ENCODE data around the gene DYRK3. TPM values are rescaled to one million over a fixed set of nuclear protein-coding genes. Genes with fewer than 3 reads are reported as not detected.
A peak's percentile ranks its signal among the peaks of the same experiment; 100 is the strongest.

The DYRK3 gene
- total and polyA plus RNA-seq, 2 of the 8 experiments (the other 6 are each of a cell fraction or from before 2014, with no cell fraction given): 2.1 to 8.5 TPM

DNA sequence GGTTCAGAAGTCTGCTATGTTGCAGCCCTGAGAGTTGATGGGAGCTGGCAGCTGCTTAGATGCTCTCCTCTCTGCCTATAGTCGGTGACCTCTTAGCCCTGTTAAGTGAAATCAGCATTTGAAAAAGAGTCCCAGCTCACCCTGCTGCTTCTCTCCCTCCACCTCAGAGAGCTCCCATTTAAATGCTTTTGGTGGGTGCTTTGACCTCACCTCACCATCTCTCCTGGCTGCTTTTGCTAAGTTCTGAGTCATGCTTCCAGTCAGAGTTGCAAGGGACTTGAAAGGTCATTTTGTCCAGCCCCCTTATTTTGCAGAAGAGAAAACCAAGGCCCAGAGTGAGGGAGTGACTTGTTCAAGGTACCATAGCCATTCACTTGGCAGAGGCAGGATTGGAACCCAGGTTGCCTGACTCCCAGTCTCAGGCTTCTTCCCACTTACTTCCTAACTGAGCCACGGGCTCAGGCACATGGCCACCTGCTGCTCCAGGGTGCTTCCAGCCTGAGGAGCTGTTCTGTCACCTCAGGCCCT lies 52.6 kb downstream of the DYRK3 start (continued):
- TF ChIP-seq GTF2F1 (IDR thresholded peaks at IDR 0.05; ENCODE audit: borderline replicate concordance, low read depth, low read length) (no peak), HDAC2 (IDR thresholded peaks at IDR 0.05; ENCODE audit: borderline replicate concordance in 1 of 2, low read depth in 2 of 2, low read length in 2 of 2) (peak; percentile 30 to 86; a peak in 1 of 4 replicates), POLR2A (IDR thresholded peaks at IDR 0.05; ENCODE audit: control extremely low read depth in 1 of 2, low read depth in 2 of 2, low read length in 2 of 2) (peak in 1 of 2 experiments; percentile 56; a peak in 1 of 3 replicates), ZNF274 (IDR thresholded peaks at IDR 0.05; ENCODE audit: borderline replicate concordance, extremely low read depth, low read length) (no peak), SRF (IDR thresholded peaks at IDR 0.05; ENCODE audit: low read depth, low read length) (no peak), RXRA (IDR thresholded peaks at IDR 0.05; ENCODE audit: insufficient read depth, low read depth, low read length) (peak; percentile 84; the same call in 1 of the 2 replicates), ASH2L (IDR thresholded peaks at IDR 0.05; ENCODE audit: low read length) (no peak), CBX8 (IDR thresholded peaks at IDR 0.05; ENCODE audit: borderline replicate concordance, low read depth, low read length) (no peak), CHD2 (IDR thresholded peaks at IDR 0.05; ENCODE audit: low read length) (no peak), KDM1A (IDR thresholded peaks at IDR 0.05; ENCODE audit: borderline replicate concordance, low read length) (peak; percentile 70; the same call in 1 of the 2 replicates), RBBP5 (IDR thresholded peaks at IDR 0.05; ENCODE audit: borderline replicate concordance, low read depth, low read length) (0 out of 2 replicates have a peak, but pooled peaks have one; percentile 39), TAF7 (optimal IDR thresholded peaks at IDR 0.05; ENCODE audit: borderline replicate concordance, low read depth, low read length) (no peak), EP300 (IDR thresholded peaks at IDR 0.05; ENCODE audit: borderline replicate concordance in 1 of 2, low read depth in 2 of 2, low read length in 2 of 2) (no peak), PHF8 (conservative IDR thresholded peaks at IDR 0.05; ENCODE audit: low read depth, low read length) (no peak), RFX5 (IDR thresholded peaks at IDR 0.05; ENCODE audit: borderline replicate concordance, low read depth, low read length) (no peak), CBX5 (IDR thresholded peaks at IDR 0.05; ENCODE audit: low read depth, low read length) (no peak), SAP30 (IDR thresholded peaks at IDR 0.05; ENCODE audit: insufficient read depth, insufficient replicate concordance, low read length) (no peak), KDM4A (IDR thresholded peaks at IDR 0.05; ENCODE audit: low read depth, low read length, severe bottlenecking) (no peak)
- TF ChIP-seq, protein P1, sequence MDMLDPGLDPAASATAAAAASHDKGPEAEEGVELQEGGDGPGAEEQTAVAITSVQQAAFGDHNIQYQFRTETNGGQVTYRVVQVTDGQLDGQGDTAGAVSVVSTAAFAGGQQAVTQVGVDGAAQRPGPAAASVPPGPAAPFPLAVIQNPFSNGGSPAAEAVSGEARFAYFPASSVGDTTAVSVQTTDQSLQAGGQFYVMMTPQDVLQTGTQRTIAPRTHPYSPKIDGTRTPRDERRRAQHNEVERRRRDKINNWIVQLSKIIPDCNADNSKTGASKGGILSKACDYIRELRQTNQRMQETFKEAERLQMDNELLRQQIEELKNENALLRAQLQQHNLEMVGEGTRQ (IDR thresholded peaks at IDR 0.05; ENCODE audit: low read length): no peak
- TF ChIP-seq, protein P2, sequence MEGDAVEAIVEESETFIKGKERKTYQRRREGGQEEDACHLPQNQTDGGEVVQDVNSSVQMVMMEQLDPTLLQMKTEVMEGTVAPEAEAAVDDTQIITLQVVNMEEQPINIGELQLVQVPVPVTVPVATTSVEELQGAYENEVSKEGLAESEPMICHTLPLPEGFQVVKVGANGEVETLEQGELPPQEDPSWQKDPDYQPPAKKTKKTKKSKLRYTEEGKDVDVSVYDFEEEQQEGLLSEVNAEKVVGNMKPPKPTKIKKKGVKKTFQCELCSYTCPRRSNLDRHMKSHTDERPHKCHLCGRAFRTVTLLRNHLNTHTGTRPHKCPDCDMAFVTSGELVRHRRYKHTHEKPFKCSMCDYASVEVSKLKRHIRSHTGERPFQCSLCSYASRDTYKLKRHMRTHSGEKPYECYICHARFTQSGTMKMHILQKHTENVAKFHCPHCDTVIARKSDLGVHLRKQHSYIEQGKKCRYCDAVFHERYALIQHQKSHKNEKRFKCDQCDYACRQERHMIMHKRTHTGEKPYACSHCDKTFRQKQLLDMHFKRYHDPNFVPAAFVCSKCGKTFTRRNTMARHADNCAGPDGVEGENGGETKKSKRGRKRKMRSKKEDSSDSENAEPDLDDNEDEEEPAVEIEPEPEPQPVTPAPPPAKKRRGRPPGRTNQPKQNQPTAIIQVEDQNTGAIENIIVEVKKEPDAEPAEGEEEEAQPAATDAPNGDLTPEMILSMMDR (IDR thresholded peaks at IDR 0.05; ENCODE audit: control extremely low read depth in 1 of 3, insufficient read depth in 1 of 3, low read depth in 1 of 3, low read length in 3 of 3): no peak

Data from H1 (cell line).